CD4-positive, alpha-beta T cell (primary cell): ENCODE data around the gene PACSIN3. TPM values are rescaled to one million over a fixed set of nuclear protein-coding genes. Genes with fewer than 3 reads are reported as not detected.

Source experiments
- ATAC-seq: fragments of 200-7000 bp; cut with Tn5 transposase; one replicate; pipeline ENCODE4 v1.10.0; 2022; ENCODE audit warnings: mild to moderate bottlenecking; ENCODE audit not compliant: poor library complexity
- CTCF ChIA-PET: fragments of 350-600 bp; sonication (Branson Sonifier 250); formaldehyde crosslinking; loops from one replicate; lab custom pipeline; 2021; ENCODE audit warnings: antibody characterized with exemption, inconsistent platforms; lab: Charles Lee
- POLR2A ChIA-PET: fragments of 350-600 bp; sonication (Branson Sonifier 250); formaldehyde crosslinking; loops from one replicate; lab custom pipeline; 2021; ENCODE audit warnings: antibody characterized with exemption, inconsistent platforms; lab: Charles Lee
- DNase-seq, 14 experiments: peaks; one replicate each; pipeline ENCODE4 v3.0.0-alpha.2; 2013 to 2020; ENCODE audit warnings: mixed read lengths in 2 of 14
- H3K27ac ChIP-seq, 2 donors: one replicate each; pipeline versions ENCODE4 v1.5.1 to v1.7.0; 2013; ENCODE audit warnings: low read length in 2 of 2, low read depth in 1 of 2, mild to moderate bottlenecking in 1 of 2
- H3K27me3 ChIP-seq, 2 experiments: 1 replicate in 1 of 2; 2 replicates in 1 of 2; pipeline versions ENCODE4 v1.6.1 to v1.7.0; 2013; ENCODE audit warnings: low read length in 2 of 2, control low read depth in 1 of 2, mild to moderate bottlenecking in 1 of 2, moderate library complexity in 1 of 2; ENCODE audit not compliant: insufficient read depth in 2 of 2, control insufficient read depth in 1 of 2
- H3K36me3 ChIP-seq: one replicate; pipeline ENCODE4 v1.6.1; 2013; ENCODE audit warnings: low read length, control low read depth; ENCODE audit not compliant: insufficient read depth
- H3K4me1 ChIP-seq: one replicate; pipeline ENCODE4 v1.6.1; 2013; ENCODE audit warnings: low read length, control low read depth; ENCODE audit not compliant: insufficient read depth
- H3K4me3 ChIP-seq: one replicate; pipeline ENCODE4 v1.5.1; 2013; ENCODE audit warnings: mild to moderate bottlenecking, low read length, moderate library complexity
- H3K9me3 ChIP-seq, 2 experiments: 1 replicate in 1 of 2; 2 replicates in 1 of 2; pipeline versions ENCODE4 v1.6.1 to v1.7.0; 2013; ENCODE audit warnings: low read length in 2 of 2, mild to moderate bottlenecking in 2 of 2, control low read depth in 1 of 2, moderate library complexity in 1 of 2; ENCODE audit not compliant: control insufficient read depth in 1 of 2, insufficient read depth in 1 of 2
- H3K27ac Mint-ChIP-seq: one replicate; pipeline ENCODE4 v1.8.0; 2020; ENCODE audit warnings: mixed read lengths
- H3K27me3 Mint-ChIP-seq: one replicate; pipeline ENCODE4 v1.8.0; 2021; ENCODE audit warnings: mixed read lengths
- H3K36me3 Mint-ChIP-seq: one replicate; pipeline ENCODE4 v1.8.0; 2021; ENCODE audit warnings: low read depth, mixed read lengths
- H3K4me1 Mint-ChIP-seq: one replicate; pipeline ENCODE4 v1.8.0; 2021; ENCODE audit warnings: low read depth, mixed read lengths
- H3K4me3 Mint-ChIP-seq: one replicate; pipeline ENCODE4 v1.8.0; 2020; ENCODE audit warnings: mild to moderate bottlenecking, mixed read lengths
- H3K9me3 Mint-ChIP-seq: one replicate; pipeline ENCODE4 v1.8.0; 2020; ENCODE audit warnings: mixed read lengths
- CTCF ChIP-seq: fragments of 200-600 bp; IDR thresholded peaks from one replicate; pipeline ENCODE4 v1.8.0; 2022; ENCODE audit warnings: antibody characterized with exemption, mild to moderate bottlenecking
- intact Hi-C, 2 experiments: fragments of 100-400 bp; cut with DNase I in 1 of 2; cut with micrococcal nuclease in 1 of 2; formaldehyde crosslinking; loops; one replicate each; pipeline versions ENCODE4 v1.15.1 to v1.9.0; 2023 to 2025; cut with DNase I, micrococcal nuclease
- total RNA-seq, 174 experiments: library from RNA in 2 of 174; stranded (reverse) in 2 of 174; gene quantifications; one replicate each; pipeline ENCODE4 v1.2.3 and lab custom pipeline; 2021 to 2026

PACSIN3 gene
- total RNA-seq, 2 experiments from 2014 or later: 0.27 TPM; not detected in 1

GRCh38 chr11:47144541-47144940 lies 41.7 kb downstream of the PACSIN3 start:
- no peak for TF ChIP-seq CTCF
- H3K9me3 ChIP-seq: no peaks in the 10 kb centered on the region
- H3K9me3 Mint-ChIP-seq: no peaks in the 10 kb centered on the region
- no peak overlapping the region for H3K27ac Mint-ChIP-seq
- ChIA-PET CTCF (no interaction called here), POLR2A (interaction anchor here (0.6 kb wide), 1 partner anchor 31 kb away, joined by 3 read pairs; no protein-coding TSS in a partner anchor)
- no peaks in the 10 kb centered on the region for H3K27me3 Mint-ChIP-seq
- H3K4me3 Mint-ChIP-seq: no peak overlapping the region
- intact Hi-C loops: no loop called here
- H3K4me1 ChIP-seq: no peaks in the 10 kb centered on the region
- DNase-seq: no peak
- no peak overlapping the region for H3K27ac ChIP-seq
- H3K4me1 Mint-ChIP-seq: no peaks in the 10 kb centered on the region
- no peak overlapping the region for H3K4me3 ChIP-seq
- ATAC-seq: no peak
- peaks cover under 1% of the 10 kb centered on the region for H3K36me3 Mint-ChIP-seq
- no peaks in the 10 kb centered on the region for H3K36me3 ChIP-seq
- no peaks in the 10 kb centered on the region for H3K27me3 ChIP-seq

- DNase-seq: no peak
- Mint-ChIP-seq H3K9me3 (no peaks in the 10 kb centered on the region), H3K4me1 (no peaks in the 10 kb centered on the region), H3K27ac (no peak overlapping the region), H3K36me3 (peaks cover 7% of the 10 kb centered on the region), H3K4me3 (no peak overlapping the region), H3K27me3 (no peaks in the 10 kb centered on the region)
- POLR2A ChIA-PET: no interaction called here
- Histone ChIP-seq H3K4me1 (no peaks in the 10 kb centered on the region), H3K4me3 (no peak overlapping the region), H3K27me3 (no peaks in the 10 kb centered on the region), H3K9me3 (no peaks in the 10 kb centered on the region), H3K36me3 (peaks cover 3% of the 10 kb centered on the region), H3K27ac (no peak overlapping the region)
- CTCF ChIA-PET: no interaction called here
- intact Hi-C loops: no loop called here
- ATAC-seq: no peak
- no peak for TF ChIP-seq CTCF
Observed at GRCh38 chr11:47143322-47143721, 42.9 kb downstream of the PACSIN3 start.

GRCh38 chr11:47139878-47140277 lies 46.4 kb downstream of the PACSIN3 start:
- DNase-seq: no peak
- H3K4me3 ChIP-seq: no peak overlapping the region
- intact Hi-C loops: no loop called here
- no peaks in the 10 kb centered on the region for H3K27me3 ChIP-seq
- Mint-ChIP-seq H3K27ac (no peak overlapping the region), H3K4me1 (no peaks in the 10 kb centered on the region), H3K4me3 (no peak overlapping the region), H3K36me3 (peaks cover 19% of the 10 kb centered on the region), H3K27me3 (no peaks in the 10 kb centered on the region), H3K9me3 (no peaks in the 10 kb centered on the region)
- no peak for ATAC-seq
- H3K36me3 ChIP-seq: peaks cover 9% of the 10 kb centered on the region
- H3K9me3 ChIP-seq: no peaks in the 10 kb centered on the region
- TF ChIP-seq CTCF: no peak
- POLR2A ChIA-PET: interaction anchor here (0.6 kb wide), 1 partner anchor 227 kb away, joined by 4 read pairs; no protein-coding TSS in a partner anchor
- no peak overlapping the region for H3K27ac ChIP-seq
- CTCF ChIA-PET: interaction anchor here (1.1 kb wide), 1 partner anchor 13 kb away, joined by 3 read pairs; no protein-coding TSS in a partner anchor
- no peaks in the 10 kb centered on the region for H3K4me1 ChIP-seq
